ENCODE measurements around the gene CYP3A5.
"Not testable (repeated sequence)": the region's sequence is repeated elsewhere in the genome, so short reads cannot be mapped to it uniquely, and the experiment has no call there.

CYP3A5 gene

DNA sequence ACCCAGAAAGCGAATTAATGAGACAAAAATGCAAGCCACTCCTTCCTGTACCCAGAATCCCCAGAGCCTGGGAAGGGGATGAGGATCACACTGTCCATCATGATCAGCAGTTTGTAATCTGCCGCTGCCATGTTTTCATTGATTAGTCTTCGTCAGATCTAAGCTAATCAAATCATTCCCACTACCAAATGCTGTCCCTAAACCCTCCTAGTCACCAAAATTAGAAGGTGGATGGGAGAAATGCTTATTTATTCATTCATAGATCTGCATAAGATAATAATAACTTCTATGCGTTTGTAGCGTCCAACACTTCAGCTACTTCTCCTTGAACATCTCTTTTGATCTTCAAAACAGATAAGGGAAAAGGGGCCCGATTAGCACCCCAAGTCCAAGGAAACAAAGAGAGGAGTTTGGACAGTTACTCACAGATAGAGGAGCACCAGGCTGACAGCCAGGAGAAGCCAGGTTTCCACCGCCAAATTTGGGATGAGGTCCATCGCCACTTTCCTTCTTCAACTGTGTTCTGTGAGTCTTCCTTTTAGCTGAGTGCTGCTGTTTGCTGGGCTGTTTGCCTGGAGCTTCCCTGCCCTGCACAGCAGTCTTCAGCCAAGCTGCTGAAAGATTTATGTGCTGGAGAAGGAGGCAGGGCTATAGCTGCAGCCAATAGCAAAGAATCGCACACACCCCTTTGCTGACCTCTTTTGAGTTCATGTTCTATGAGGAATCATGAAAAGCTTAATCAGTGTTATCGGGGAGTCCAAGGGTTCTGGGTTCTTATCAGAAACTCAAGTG is at the start of gene CYP3A5:
Gene CYP3A5, minus strand, starts transcription at position 597 of the 792 bp plus-strand sequence. Its CDS starts 100 bp downstream, at position 497.
- in situ Hi-C loops (cut with MboI; ENCODE audit: low pct_unique_long_range_greater_than_20kb, low sequenced_read_pairs, unreplicated experiment) = no loop called here
- TF ChIP-seq, protein P1, sequence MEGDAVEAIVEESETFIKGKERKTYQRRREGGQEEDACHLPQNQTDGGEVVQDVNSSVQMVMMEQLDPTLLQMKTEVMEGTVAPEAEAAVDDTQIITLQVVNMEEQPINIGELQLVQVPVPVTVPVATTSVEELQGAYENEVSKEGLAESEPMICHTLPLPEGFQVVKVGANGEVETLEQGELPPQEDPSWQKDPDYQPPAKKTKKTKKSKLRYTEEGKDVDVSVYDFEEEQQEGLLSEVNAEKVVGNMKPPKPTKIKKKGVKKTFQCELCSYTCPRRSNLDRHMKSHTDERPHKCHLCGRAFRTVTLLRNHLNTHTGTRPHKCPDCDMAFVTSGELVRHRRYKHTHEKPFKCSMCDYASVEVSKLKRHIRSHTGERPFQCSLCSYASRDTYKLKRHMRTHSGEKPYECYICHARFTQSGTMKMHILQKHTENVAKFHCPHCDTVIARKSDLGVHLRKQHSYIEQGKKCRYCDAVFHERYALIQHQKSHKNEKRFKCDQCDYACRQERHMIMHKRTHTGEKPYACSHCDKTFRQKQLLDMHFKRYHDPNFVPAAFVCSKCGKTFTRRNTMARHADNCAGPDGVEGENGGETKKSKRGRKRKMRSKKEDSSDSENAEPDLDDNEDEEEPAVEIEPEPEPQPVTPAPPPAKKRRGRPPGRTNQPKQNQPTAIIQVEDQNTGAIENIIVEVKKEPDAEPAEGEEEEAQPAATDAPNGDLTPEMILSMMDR (IDR thresholded peaks at IDR 0.05; ENCODE audit: extremely low read depth, insufficient read depth, missing control alignments) = no peak
- DNase-seq (ENCODE audit: low spot score) = no peak

DNA sequence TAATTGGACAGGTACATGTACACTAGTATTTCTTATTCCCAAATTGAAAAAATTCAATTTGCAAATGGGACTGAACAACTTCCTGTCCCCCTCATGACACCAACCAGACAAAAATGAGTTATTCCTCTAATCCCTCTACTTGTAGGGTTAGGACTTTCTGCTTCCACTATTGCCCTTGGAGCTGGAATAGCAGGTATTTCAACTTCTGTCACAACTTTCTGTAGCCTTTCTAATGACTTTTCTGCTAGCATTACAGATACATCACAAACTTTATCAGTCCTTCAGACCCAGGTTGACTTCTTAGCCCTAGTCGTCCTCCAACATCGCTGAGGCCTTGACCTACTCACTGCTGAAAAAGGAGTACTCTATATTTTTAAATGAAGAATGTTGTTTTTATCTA is 48.8 kb upstream of the CYP3A5 start:
- in situ Hi-C loops (cut with MboI; ENCODE audit: low pct_unique_long_range_greater_than_20kb, low sequenced_read_pairs, unreplicated experiment) = no loop called here
- no peak for DNase-seq (ENCODE audit: low spot score)
- TF ChIP-seq, protein P1 (IDR thresholded peaks at IDR 0.05; ENCODE audit: extremely low read depth, insufficient read depth, missing control alignments) = no peak

DNA sequence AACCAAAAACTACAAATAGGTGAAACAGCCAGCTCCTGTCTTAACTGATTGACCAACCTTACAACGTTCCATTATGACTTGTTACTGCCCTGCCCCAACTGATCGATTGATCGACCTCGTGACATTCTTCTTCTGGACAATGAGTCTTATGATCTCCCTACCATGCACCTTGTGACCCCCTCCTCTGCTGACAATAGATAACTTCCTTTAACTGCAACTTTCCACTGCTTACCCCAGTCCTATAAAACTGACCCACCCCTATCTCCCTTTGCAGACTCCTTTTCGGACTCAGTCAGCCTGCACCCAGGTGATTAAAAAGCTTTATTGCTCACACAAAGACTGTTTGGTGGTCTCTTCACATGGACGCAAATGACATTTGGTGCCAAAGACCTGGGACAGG is 43.4 kb upstream of the CYP3A5 start:
- in situ Hi-C loops (cut with MboI; ENCODE audit: low pct_unique_long_range_greater_than_20kb, low sequenced_read_pairs, unreplicated experiment); DNase-seq (ENCODE audit: low spot score): not testable (repeated sequence)

DNA sequence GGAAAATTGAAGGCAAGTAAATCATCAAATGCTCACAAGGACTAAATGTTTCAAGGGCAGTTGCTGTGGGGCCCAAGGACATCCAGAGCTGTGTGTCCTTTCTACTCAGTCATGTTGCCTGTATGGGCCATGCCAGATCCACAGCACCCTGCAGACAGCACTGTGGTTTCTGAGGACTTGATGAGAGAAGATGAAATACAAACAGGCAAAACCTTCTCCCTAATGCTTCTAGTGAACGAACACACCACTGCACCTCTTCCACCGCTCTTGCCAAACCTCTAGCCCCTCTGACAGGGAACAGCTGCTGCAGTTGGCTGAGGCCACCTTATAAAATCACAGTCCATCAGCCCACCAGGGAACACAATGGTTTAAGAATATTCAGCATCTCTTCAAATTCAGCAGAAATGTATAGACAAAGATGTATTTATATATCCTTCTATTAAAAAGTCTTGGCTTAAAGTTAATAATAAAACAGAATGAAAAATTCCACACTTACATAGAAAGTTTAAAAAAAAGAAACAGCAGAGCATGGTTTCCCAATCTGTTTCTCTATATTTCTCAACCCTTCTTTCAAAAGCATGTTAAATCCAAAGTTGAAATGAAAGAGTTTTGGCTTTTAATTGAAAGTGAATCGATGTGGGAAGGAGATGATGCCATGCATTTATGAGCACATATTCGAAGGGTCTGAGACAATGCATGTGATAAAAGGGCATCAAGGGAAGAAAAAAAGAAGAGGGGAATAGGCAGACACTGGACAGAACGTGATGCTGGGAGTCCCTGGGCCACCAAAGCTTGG is 41.2 kb upstream of the CYP3A5 start:
- in situ Hi-C loops (cut with MboI; ENCODE audit: low pct_unique_long_range_greater_than_20kb, low sequenced_read_pairs, unreplicated experiment) = no loop called here
- TF ChIP-seq, protein P1 (IDR thresholded peaks at IDR 0.05; ENCODE audit: extremely low read depth, insufficient read depth, missing control alignments) = no peak
- DNase-seq (ENCODE audit: low spot score) = no peak

DNA sequence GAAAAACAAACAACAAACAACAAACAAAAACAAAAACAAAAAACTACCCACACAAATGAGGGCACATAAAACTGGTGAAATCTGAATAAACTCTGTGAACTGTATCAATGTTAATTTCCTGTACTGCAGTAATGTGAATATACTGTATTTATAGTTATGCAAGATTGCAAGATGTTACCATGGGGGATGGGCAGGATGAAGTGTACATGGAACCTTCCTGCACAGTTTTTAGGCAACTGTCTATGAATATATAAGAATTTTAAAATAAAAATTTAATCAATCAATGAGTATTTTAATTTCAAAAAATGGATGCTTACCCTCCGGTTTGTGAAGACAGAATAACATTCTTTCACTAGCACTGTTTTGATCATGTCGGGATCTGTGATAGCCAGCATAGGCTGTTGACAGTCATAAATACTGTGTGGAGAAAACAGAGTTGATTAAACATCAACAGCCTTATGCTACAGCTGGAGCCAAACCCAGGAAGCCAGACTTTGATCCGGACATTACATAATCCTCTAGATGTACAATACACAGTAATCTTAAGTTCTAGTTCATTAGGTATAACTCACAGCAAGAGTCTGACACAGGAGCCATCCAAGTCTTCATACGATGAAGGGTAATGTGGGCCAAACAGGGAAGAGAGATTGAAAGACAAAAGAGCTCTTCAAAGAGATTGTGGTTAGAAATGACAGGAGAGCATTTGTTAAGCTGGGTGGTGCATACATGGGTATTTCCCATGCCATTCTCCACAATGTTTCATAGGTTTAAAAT is 40.4 kb upstream of the CYP3A5 start:
- TF ChIP-seq, protein P1 (IDR thresholded peaks at IDR 0.05; ENCODE audit: extremely low read depth, insufficient read depth, missing control alignments) = no peak
- in situ Hi-C loops (cut with MboI; ENCODE audit: low pct_unique_long_range_greater_than_20kb, low sequenced_read_pairs, unreplicated experiment) = no loop called here
- no peak for DNase-seq (ENCODE audit: low spot score)

DNA sequence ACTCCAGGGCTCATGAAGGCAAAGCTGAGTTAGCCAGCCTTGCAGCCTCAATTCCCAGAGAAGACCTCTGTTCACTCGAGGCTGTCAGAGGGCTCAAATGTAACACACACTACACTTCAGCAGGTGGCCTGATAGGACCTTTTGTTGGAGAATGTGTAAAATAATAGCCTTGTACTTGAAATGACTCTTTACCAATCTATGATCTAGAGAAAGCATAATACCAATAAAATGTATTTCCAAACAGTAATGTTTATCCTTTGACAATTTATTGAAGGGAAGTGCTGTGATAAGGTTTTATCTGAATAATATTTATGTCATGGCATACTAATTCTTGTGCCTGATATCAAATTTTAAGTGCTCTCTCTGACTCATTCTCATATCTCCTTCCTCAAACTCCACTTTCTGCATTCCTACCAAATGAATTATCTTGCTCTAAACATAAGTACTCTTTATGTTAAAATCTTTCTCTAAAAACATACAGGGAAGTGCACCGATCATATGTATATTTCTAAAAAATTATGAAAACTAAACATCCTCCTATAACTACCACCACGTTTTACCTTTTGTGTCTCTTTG is 34.3 kb upstream of the CYP3A5 start:
- no peak for DNase-seq (ENCODE audit: low spot score)
- in situ Hi-C loops (cut with MboI; ENCODE audit: low pct_unique_long_range_greater_than_20kb, low sequenced_read_pairs, unreplicated experiment) = no loop called here
- TF ChIP-seq, protein P1 (IDR thresholded peaks at IDR 0.05; ENCODE audit: extremely low read depth, insufficient read depth, missing control alignments) = no peak
